HEK293 (cell line): ENCODE measurements around the gene ZDHHC14.

Source experiments
- CTCF ChIA-PET: fragments of 350-600 bp; formaldehyde crosslinking; extraction: SDS; loops from one replicate; lab custom pipeline; 2021; ENCODE audit warnings: antibody characterized with exemption; lab: Yijun Ruan, JAX
- POLR2A ChIA-PET: fragments of 300-600 bp; formaldehyde crosslinking; extraction: SDS; loops from one replicate; lab custom pipeline; 2020; ENCODE audit warnings: antibody characterized with exemption, inconsistent platforms; lab: Yijun Ruan, JAX
- H3K27ac ChIP-seq: fragments of 200-500 bp; sonication (Bioruptor generic); 2 replicates; pipeline ENCODE4 v1.5.1; 2014; ENCODE audit warnings: low read depth, low read length, control low read depth, inconsistent platforms; ENCODE audit errors: extremely low read depth
- H3K36me3 ChIP-seq, 2 experiments: fragments of 200-500 bp in 1 of 2; sonication (Bioruptor generic) in 1 of 2; 1 replicate in 1 of 2; 2 replicates in 1 of 2; pipeline ENCODE4 v1.5.1; 2014 to 2017; ENCODE audit warnings: inconsistent platforms in 2 of 2, low read length in 2 of 2; ENCODE audit not compliant: control insufficient read depth in 2 of 2, insufficient read depth in 1 of 2
- H3K4me1 ChIP-seq: fragments of 200-500 bp; sonication (Bioruptor generic); 2 replicates; pipeline ENCODE4 v1.5.1; 2014; ENCODE audit warnings: mild to moderate bottlenecking, low read length, inconsistent platforms; ENCODE audit not compliant: control insufficient read depth, insufficient read depth
- H3K4me3 ChIP-seq: 2 replicates; pipeline ENCODE4 v1.5.1; 2011; ENCODE audit warnings: low read depth, mild to moderate bottlenecking, control low read depth, low read length, moderate library complexity
- H3K9me3 ChIP-seq: fragments of 200-500 bp; sonication (Bioruptor generic); 2 replicates; pipeline ENCODE4 v1.5.1; 2014; ENCODE audit warnings: low read depth, low read length, inconsistent platforms; ENCODE audit not compliant: control insufficient read depth, insufficient read depth
- KLF1 ChIP-seq: fragments of 450-650 bp; formaldehyde crosslinking; IDR thresholded peaks from 2 replicates; pipeline ENCODE4 v1.5.1; 2016; ENCODE audit warnings: missing biosample characterization, missing genetic modification characterization
- KLF8 ChIP-seq: fragments of 450-650 bp; formaldehyde crosslinking; IDR thresholded peaks from 2 replicates; pipeline ENCODE4 v1.5.1; 2016; ENCODE audit warnings: missing biosample characterization, missing genetic modification characterization
- MYNN ChIP-seq: fragments of 450-650 bp; formaldehyde crosslinking; IDR thresholded peaks from 2 replicates; pipeline ENCODE4 v1.5.1; 2016; ENCODE audit warnings: missing biosample characterization, missing genetic modification characterization, borderline replicate concordance
- YY1 ChIP-seq: fragments of 450-650 bp; formaldehyde crosslinking; IDR thresholded peaks from 2 replicates; pipeline ENCODE4 v1.5.1; 2018; ENCODE audit warnings: missing biosample characterization, missing genetic modification characterization
- ZBTB8A ChIP-seq: fragments of 450-650 bp; formaldehyde crosslinking; IDR thresholded peaks from 2 replicates; pipeline ENCODE4 v1.5.1; 2016; ENCODE audit warnings: missing biosample characterization, missing genetic modification characterization
- ZEB2 ChIP-seq: fragments of 450-650 bp; formaldehyde crosslinking; IDR thresholded peaks from 2 replicates; pipeline ENCODE4 v1.5.1; 2016; ENCODE audit warnings: missing biosample characterization, missing genetic modification characterization
- ZNF112 ChIP-seq: fragments of 450-650 bp; formaldehyde crosslinking; IDR thresholded peaks from 2 replicates; pipeline ENCODE4 v1.5.0; 2017; ENCODE audit warnings: missing biosample characterization, missing genetic modification characterization
- ZNF121 ChIP-seq: fragments of 450-650 bp; formaldehyde crosslinking; IDR thresholded peaks from 2 replicates; pipeline ENCODE4 v1.5.1; 2016; ENCODE audit warnings: missing biosample characterization, missing genetic modification characterization
- ZNF169 ChIP-seq: fragments of 450-650 bp; formaldehyde crosslinking; IDR thresholded peaks from 2 replicates; pipeline ENCODE4 v1.5.1; 2016; ENCODE audit warnings: missing biosample characterization, missing genetic modification characterization
- ZNF174 ChIP-seq: fragments of 450-650 bp; formaldehyde crosslinking; IDR thresholded peaks from 2 replicates; pipeline ENCODE4 v1.5.0; 2017; ENCODE audit warnings: missing biosample characterization, mild to moderate bottlenecking, missing genetic modification characterization
- ZNF23 ChIP-seq: fragments of 450-650 bp; formaldehyde crosslinking; IDR thresholded peaks from 2 replicates; pipeline ENCODE4 v1.5.1; 2016; ENCODE audit warnings: missing biosample characterization, missing genetic modification characterization, borderline replicate concordance
- ZNF324 ChIP-seq: fragments of 450-650 bp; formaldehyde crosslinking; IDR thresholded peaks from 2 replicates; pipeline ENCODE4 v1.5.1; 2016; ENCODE audit warnings: missing biosample characterization, missing genetic modification characterization
- ZNF341 ChIP-seq: fragments of 450-650 bp; formaldehyde crosslinking; IDR thresholded peaks from 2 replicates; pipeline ENCODE4; 2016; ENCODE audit warnings: low read depth, missing biosample characterization, missing genetic modification characterization
- ZNF416 ChIP-seq: fragments of 450-650 bp; formaldehyde crosslinking; IDR thresholded peaks from 2 replicates; pipeline ENCODE4 v1.5.1; 2016; ENCODE audit warnings: missing biosample characterization, missing genetic modification characterization
- ZNF548 ChIP-seq: fragments of 450-650 bp; formaldehyde crosslinking; IDR thresholded peaks from 2 replicates; pipeline ENCODE4 v1.5.1; 2016; ENCODE audit warnings: missing biosample characterization, missing genetic modification characterization
- ZNF555 ChIP-seq: fragments of 450-650 bp; formaldehyde crosslinking; conservative IDR thresholded peaks from 2 replicates; pipeline ENCODE4 v1.5.1; 2017; ENCODE audit warnings: missing biosample characterization, mild to moderate bottlenecking, missing genetic modification characterization, inconsistent platforms
- ZNF654 ChIP-seq: fragments of 450-650 bp; formaldehyde crosslinking; IDR thresholded peaks from 2 replicates; pipeline ENCODE4 v1.5.1; 2016; ENCODE audit warnings: low read depth, missing biosample characterization, missing genetic modification characterization
- ZNF670 ChIP-seq: fragments of 450-650 bp; formaldehyde crosslinking; IDR thresholded peaks from 2 replicates; pipeline ENCODE4 v1.5.1; 2016; ENCODE audit warnings: missing biosample characterization, missing genetic modification characterization, low read depth
- ZNF776 ChIP-seq: fragments of 450-650 bp; formaldehyde crosslinking; IDR thresholded peaks from 2 replicates; pipeline ENCODE4 v1.5.0; 2017; ENCODE audit warnings: missing biosample characterization, missing genetic modification characterization, borderline replicate concordance
- ZNF830 ChIP-seq: fragments of 450-650 bp; IDR thresholded peaks from 2 replicates; pipeline ENCODE4 v1.5.0; 2018; ENCODE audit warnings: missing biosample characterization, missing genetic modification characterization, low read depth, mild to moderate bottlenecking, moderate library complexity
- TF ChIP-seq, protein P1 (sequence below): fragments of 450-650 bp; formaldehyde crosslinking; conservative IDR thresholded peaks from 2 replicates; pipeline ENCODE4 v1.5.1; 2016; ENCODE audit warnings: low read depth, missing biosample characterization, missing genetic modification characterization
- TF ChIP-seq, protein P2 (sequence below): fragments of 450-650 bp; formaldehyde crosslinking; IDR thresholded peaks from 2 replicates; pipeline ENCODE4 v1.5.1; 2016; ENCODE audit warnings: missing biosample characterization, missing genetic modification characterization, borderline replicate concordance
- TF ChIP-seq, protein P3 (sequence below): fragments of 450-650 bp; formaldehyde crosslinking; IDR thresholded peaks from 2 replicates; pipeline ENCODE4 v1.5.1; 2016; ENCODE audit warnings: missing biosample characterization, missing genetic modification characterization

ZDHHC14 gene

DNA sequence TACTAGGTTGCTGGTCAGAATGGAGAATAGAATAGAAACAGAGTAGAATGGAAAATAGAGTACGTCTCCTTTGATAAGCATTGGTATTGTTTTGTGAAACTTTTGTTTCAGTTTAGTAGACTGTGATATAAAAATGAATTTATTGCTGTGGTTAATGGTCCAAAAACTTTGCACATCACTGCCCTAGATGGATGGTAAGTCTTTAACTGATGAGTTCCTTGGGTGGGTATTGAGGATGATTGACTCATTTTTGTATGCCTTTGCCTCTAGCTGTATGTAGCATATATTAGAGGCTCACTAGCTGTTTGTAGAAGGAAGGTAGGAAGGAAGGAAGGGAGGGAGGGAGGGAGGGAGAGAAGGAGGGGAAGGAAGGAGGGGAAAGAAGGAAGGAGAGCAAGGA, 48.3 kb downstream of the ZDHHC14 start:
- no peaks in the 10 kb centered on the region for H3K36me3 ChIP-seq
- H3K27ac ChIP-seq, result no peak overlapping the region
- H3K9me3 ChIP-seq, result no peaks in the 10 kb centered on the region
- H3K4me1 ChIP-seq, result peaks cover 6% of the 10 kb centered on the region; the same call in 1 of the 2 replicates
- POLR2A ChIA-PET, result interaction anchor here (1.2 kb wide), 2 partner anchors 50 to 106 kb away, joined by 5 read pairs; partner anchors contain the start of gene TMEM242
- CTCF ChIA-PET, result interaction anchor here (1.0 kb wide), 1 partner anchor 11 kb away, joined by 5 read pairs; no protein-coding TSS in a partner anchor
- TF ChIP-seq ZNF670 (tag by site-specific recombination) (no peak), ZEB2 (tag by site-specific recombination) (no peak), ZNF121 (tag by site-specific recombination) (no peak), ZNF548 (no peak)
- TF ChIP-seq, protein P1, sequence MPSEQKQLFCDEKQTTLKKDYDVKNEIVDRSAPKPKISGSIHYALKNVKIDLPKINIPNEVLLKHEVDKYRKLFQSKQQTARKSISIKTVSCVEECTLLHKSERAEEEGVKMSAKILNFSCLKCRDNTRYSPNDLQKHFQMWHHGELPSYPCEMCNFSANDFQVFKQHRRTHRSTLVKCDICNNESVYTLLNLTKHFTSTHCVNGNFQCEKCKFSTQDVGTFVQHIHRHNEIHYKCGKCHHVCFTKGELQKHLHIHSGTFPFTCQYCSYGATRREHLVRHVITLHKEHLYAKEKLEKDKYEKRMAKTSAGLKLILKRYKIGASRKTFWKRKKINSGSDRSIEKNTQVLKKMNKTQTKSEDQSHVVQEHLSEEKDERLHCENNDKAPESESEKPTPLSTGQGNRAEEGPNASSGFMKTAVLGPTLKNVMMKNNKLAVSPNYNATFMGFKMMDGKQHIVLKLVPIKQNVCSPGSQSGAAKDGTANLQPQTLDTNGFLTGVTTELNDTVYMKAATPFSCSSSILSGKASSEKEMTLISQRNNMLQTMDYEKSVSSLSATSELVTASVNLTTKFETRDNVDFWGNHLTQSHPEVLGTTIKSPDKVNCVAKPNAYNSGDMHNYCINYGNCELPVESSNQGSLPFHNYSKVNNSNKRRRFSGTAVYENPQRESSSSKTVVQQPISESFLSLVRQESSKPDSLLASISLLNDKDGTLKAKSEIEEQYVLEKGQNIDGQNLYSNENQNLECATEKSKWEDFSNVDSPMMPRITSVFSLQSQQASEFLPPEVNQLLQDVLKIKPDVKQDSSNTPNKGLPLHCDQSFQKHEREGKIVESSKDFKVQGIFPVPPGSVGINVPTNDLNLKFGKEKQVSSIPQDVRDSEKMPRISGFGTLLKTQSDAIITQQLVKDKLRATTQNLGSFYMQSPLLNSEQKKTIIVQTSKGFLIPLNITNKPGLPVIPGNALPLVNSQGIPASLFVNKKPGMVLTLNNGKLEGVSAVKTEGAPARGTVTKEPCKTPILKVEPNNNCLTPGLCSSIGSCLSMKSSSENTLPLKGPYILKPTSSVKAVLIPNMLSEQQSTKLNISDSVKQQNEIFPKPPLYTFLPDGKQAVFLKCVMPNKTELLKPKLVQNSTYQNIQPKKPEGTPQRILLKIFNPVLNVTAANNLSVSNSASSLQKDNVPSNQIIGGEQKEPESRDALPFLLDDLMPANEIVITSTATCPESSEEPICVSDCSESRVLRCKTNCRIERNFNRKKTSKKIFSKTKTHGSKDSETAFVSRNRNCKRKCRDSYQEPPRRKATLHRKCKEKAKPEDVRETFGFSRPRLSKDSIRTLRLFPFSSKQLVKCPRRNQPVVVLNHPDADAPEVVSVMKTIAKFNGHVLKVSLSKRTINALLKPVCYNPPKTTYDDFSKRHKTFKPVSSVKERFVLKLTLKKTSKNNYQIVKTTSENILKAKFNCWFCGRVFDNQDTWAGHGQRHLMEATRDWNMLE, result no peak
- no peak overlapping the region for H3K4me3 ChIP-seq

DNA sequence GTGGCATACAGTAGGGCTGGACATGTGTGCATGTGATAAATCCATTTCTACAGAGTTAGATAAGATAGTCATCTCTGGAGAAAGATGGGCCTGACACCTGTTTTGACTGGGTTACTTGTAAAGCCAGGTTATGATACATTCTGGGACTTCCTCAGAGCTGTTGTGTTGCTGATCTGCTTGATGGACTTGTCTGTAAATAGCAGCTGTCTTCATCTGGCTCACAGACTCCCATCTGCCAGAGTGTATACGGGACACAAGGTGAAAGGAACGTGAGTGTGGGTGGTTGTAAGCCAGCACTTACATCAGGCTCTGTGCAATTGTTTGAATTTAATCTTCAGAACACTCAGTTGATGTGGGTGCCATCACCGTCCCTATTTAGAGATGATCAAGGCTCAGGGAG, 49.8 kb downstream of the ZDHHC14 start:
- ChIA-PET POLR2A (no interaction called here), CTCF (no interaction called here)
- Histone ChIP-seq H3K4me3 (no peak overlapping the region), H3K27ac (no peak overlapping the region), H3K9me3 (no peaks in the 10 kb centered on the region), H3K4me1 (peaks cover 15% of the 10 kb centered on the region), H3K36me3 (no peaks in the 10 kb centered on the region)
- no peak for TF ChIP-seq ZNF830
- TF ChIP-seq ZNF23, result no peak
- TF ChIP-seq, protein P1, result no peak
- TF ChIP-seq MYNN (tag by site-specific recombination), result no peak
- TF ChIP-seq KLF1, result no peak
- TF ChIP-seq KLF8, result no peak
- no peak for TF ChIP-seq ZNF112 (tag by site-specific recombination)
- no peak for TF ChIP-seq ZNF169
- TF ChIP-seq, protein P2, sequence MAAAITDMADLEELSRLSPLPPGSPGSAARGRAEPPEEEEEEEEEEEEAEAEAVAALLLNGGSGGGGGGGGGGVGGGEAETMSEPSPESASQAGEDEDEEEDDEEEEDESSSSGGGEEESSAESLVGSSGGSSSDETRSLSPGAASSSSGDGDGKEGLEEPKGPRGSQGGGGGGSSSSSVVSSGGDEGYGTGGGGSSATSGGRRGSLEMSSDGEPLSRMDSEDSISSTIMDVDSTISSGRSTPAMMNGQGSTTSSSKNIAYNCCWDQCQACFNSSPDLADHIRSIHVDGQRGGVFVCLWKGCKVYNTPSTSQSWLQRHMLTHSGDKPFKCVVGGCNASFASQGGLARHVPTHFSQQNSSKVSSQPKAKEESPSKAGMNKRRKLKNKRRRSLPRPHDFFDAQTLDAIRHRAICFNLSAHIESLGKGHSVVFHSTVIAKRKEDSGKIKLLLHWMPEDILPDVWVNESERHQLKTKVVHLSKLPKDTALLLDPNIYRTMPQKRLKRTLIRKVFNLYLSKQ (tag by site-specific recombination), result no peak
- TF ChIP-seq ZNF174 (tag by site-specific recombination), result no peak
- no peak for TF ChIP-seq ZNF416 (tag by site-specific recombination)
- TF ChIP-seq ZNF324, result no peak
- no peak for TF ChIP-seq ZNF555 (tag by site-specific recombination)
- TF ChIP-seq ZNF654, result no peak
- no peak for TF ChIP-seq ZNF776 (tag by site-specific recombination)
- TF ChIP-seq YY1, result no peak
- no peak for TF ChIP-seq ZNF341 (tag by site-specific recombination)
- TF ChIP-seq ZBTB8A (tag by site-specific recombination), result no peak
- TF ChIP-seq, protein P3, sequence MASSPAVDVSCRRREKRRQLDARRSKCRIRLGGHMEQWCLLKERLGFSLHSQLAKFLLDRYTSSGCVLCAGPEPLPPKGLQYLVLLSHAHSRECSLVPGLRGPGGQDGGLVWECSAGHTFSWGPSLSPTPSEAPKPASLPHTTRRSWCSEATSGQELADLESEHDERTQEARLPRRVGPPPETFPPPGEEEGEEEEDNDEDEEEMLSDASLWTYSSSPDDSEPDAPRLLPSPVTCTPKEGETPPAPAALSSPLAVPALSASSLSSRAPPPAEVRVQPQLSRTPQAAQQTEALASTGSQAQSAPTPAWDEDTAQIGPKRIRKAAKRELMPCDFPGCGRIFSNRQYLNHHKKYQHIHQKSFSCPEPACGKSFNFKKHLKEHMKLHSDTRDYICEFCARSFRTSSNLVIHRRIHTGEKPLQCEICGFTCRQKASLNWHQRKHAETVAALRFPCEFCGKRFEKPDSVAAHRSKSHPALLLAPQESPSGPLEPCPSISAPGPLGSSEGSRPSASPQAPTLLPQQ, result no peak
